ENCODE data around the gene COQ2.

Gene COQ2

DNA sequence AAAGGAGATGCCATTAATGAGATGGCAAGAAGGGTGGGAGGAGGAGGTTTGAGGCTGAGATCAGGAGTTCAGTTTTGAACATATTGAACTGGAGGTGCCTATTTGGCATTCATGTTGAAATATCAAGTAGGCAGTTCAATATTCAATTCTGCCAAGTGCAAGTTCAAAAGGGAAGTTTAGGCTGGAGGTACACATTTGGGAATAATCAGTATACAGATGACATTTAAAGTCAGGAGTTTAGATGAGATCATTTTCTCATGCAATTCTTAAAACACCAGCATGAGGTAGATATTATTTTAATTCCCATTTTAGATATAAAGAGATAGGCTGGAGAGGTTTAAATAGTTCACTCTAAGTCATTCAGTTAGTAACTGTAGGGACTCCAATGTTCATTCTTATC is 26.1 kb downstream of the COQ2 start:
- Histone ChIP-seq H3K4me3 (ENCODE audit: low read depth, low read length) (no peak overlapping the region), H3K9me3 (ENCODE audit: control insufficient read depth, insufficient read depth, low read depth, low read length) (no peaks in the 10 kb centered on the region), H3K4me1 (ENCODE audit: control insufficient read depth, insufficient read depth, low read length) (no peaks in the 10 kb centered on the region), H3K27ac (ENCODE audit: extremely low read depth, low read depth, low read length) (no peak overlapping the region), H3K36me3 (ENCODE audit: control insufficient read depth in 2 of 2, insufficient read depth in 1 of 2, low read length in 2 of 2) (peaks cover 5 to 20% of the 10 kb centered on the region in 2 experiments; a peak in 2 of 3 replicates)
- ChIA-PET CTCF (no interaction called here), POLR2A (no interaction called here)
- TF ChIP-seq ZNF629 (tag by site-specific recombination; IDR thresholded peaks at IDR 0.05) (no peak), HOXC10 (CRISPR knock-in tag; IDR thresholded peaks at IDR 0.05) (no peak), ZNF623 (tag by site-specific recombination; IDR thresholded peaks at IDR 0.05) (no peak), REST (tag by site-specific recombination; IDR thresholded peaks at IDR 0.05) (no peak), ZNF140 (tag by site-specific recombination; IDR thresholded peaks at IDR 0.05) (no peak), GLIS2 (tag by site-specific recombination; IDR thresholded peaks at IDR 0.05) (no peak), ZNF239 (tag by site-specific recombination; IDR thresholded peaks at IDR 0.05) (no peak), ZXDB (tag by site-specific recombination; IDR thresholded peaks at IDR 0.05) (no peak), KLF17 (tag by site-specific recombination; IDR thresholded peaks at IDR 0.05) (no peak), ZBTB20 (tag by site-specific recombination; IDR thresholded peaks at IDR 0.05) (no peak), ZNF211 (tag by site-specific recombination; IDR thresholded peaks at IDR 0.05; ENCODE audit: low read depth) (no peak), ZNF555 (tag by site-specific recombination; conservative IDR thresholded peaks at IDR 0.05) (no peak)
- TF ChIP-seq, protein P1, sequence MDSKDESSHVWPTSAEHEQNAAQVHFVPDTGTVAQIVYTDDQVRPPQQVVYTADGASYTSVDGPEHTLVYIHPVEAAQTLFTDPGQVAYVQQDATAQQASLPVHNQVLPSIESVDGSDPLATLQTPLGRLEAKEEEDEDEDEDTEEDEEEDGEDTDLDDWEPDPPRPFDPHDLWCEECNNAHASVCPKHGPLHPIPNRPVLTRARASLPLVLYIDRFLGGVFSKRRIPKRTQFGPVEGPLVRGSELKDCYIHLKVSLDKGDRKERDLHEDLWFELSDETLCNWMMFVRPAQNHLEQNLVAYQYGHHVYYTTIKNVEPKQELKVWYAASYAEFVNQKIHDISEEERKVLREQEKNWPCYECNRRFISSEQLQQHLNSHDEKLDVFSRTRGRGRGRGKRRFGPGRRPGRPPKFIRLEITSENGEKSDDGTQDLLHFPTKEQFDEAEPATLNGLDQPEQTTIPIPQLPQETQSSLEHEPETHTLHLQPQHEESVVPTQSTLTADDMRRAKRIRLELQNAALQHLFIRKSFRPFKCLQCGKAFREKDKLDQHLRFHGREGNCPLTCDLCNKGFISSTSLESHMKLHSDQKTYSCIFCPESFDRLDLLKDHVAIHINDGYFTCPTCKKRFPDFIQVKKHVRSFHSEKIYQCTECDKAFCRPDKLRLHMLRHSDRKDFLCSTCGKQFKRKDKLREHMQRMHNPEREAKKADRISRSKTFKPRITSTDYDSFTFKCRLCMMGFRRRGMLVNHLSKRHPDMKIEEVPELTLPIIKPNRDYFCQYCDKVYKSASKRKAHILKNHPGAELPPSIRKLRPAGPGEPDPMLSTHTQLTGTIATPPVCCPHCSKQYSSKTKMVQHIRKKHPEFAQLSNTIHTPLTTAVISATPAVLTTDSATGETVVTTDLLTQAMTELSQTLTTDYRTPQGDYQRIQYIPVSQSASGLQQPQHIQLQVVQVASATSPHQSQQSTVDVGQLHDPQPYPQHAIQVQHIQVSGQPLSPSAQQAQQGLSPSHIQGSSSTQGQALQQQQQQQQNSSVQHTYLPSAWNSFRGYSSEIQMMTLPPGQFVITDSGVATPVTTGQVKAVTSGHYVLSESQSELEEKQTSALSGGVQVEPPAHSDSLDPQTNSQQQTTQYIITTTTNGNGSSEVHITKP (tag by site-specific recombination; IDR thresholded peaks at IDR 0.05): no peak

GRCh38 chr4:83257811-83258210 is 26.8 kb downstream of the COQ2 start:
- CTCF ChIA-PET: interaction anchor here (0.6 kb wide), 2 partner anchors 148 to 375 kb away, joined by 3 read pairs; no protein-coding TSS in a partner anchor
- POLR2A ChIA-PET: no interaction called here
- no peak overlapping the region for H3K27ac ChIP-seq (ENCODE audit: extremely low read depth, low read depth, low read length)
- H3K36me3 ChIP-seq (ENCODE audit: control insufficient read depth in 2 of 2, insufficient read depth in 1 of 2, low read length in 2 of 2): peaks cover 5 to 15% of the 10 kb centered on the region in 2 experiments; a peak in 2 of 3 replicates
- no peaks in the 10 kb centered on the region for H3K9me3 ChIP-seq (ENCODE audit: control insufficient read depth, insufficient read depth, low read depth, low read length)
- no peak for TF ChIP-seq KLF10 (tag by site-specific recombination; IDR thresholded peaks at IDR 0.05)
- TF ChIP-seq, protein P2, sequence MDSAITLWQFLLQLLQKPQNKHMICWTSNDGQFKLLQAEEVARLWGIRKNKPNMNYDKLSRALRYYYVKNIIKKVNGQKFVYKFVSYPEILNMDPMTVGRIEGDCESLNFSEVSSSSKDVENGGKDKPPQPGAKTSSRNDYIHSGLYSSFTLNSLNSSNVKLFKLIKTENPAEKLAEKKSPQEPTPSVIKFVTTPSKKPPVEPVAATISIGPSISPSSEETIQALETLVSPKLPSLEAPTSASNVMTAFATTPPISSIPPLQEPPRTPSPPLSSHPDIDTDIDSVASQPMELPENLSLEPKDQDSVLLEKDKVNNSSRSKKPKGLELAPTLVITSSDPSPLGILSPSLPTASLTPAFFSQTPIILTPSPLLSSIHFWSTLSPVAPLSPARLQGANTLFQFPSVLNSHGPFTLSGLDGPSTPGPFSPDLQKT (IDR thresholded peaks at IDR 0.05; ENCODE audit: borderline replicate concordance, low read depth, low read length): no peak
- no peak for TF ChIP-seq ZBTB21 (tag by site-specific recombination; IDR thresholded peaks at IDR 0.05)
- TF ChIP-seq, protein P3, sequence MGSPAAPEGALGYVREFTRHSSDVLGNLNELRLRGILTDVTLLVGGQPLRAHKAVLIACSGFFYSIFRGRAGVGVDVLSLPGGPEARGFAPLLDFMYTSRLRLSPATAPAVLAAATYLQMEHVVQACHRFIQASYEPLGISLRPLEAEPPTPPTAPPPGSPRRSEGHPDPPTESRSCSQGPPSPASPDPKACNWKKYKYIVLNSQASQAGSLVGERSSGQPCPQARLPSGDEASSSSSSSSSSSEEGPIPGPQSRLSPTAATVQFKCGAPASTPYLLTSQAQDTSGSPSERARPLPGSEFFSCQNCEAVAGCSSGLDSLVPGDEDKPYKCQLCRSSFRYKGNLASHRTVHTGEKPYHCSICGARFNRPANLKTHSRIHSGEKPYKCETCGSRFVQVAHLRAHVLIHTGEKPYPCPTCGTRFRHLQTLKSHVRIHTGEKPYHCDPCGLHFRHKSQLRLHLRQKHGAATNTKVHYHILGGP (tag by site-specific recombination; IDR thresholded peaks at IDR 0.05): peak; percentile 28; the same call in 1 of the 2 replicates
- TF ChIP-seq ZNF830 (tag by site-specific recombination; IDR thresholded peaks at IDR 0.05; ENCODE audit: low read depth): no peak
- no peak for TF ChIP-seq SCRT2 (tag by site-specific recombination; IDR thresholded peaks at IDR 0.05)
- H3K4me1 ChIP-seq (ENCODE audit: control insufficient read depth, insufficient read depth, low read length): no peaks in the 10 kb centered on the region
- H3K4me3 ChIP-seq (ENCODE audit: low read depth, low read length): no peak overlapping the region
